ENCODE measurements around the gene SRGAP1.

SRGAP1 gene

DNA sequence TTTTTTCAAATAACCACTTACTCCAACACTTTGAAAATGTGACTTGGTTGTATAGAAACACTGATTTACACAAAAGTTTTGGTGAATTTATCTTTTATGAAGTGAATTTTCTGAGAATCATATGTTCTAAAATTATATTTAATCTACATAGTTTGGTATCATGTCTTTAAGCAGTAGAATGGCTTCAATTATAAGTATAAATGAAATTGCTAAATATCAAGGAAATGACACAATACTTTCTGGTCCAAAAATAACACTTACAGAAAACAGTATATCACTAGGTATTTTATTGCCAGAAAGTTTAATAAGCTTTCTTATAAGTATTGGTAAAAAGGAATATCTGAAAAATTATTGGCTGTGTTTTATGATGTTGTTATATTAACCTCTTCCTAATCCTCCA is 90.9 kb downstream of the SRGAP1 start:
- Histone ChIP-seq H3K9me2 (ENCODE audit: low read depth, low read length) (no peaks in the 10 kb centered on the region), H4K20me1 (ENCODE audit: insufficient read depth, low read length) (no peaks in the 10 kb centered on the region), H3K9ac (ENCODE audit: low read length) (no peak overlapping the region), H3K27me3 (ENCODE audit: insufficient read depth, low read length) (no peaks in the 10 kb centered on the region), H3K36me3 (ENCODE audit: insufficient read depth, low read length) (no peaks in the 10 kb centered on the region), H3F3A (ENCODE audit: insufficient read depth, low read length) (no peaks in the 10 kb centered on the region), H2AFZ (ENCODE audit: low read length) (no peak overlapping the region), H3K9me3 (ENCODE audit: low read length) (no peaks in the 10 kb centered on the region), H3K27ac (ENCODE audit: low read depth, low read length, poor library complexity, severe bottlenecking) (no peak overlapping the region), H3K79me2 (ENCODE audit: insufficient read depth, low read length) (no peaks in the 10 kb centered on the region), H3K4me1 (ENCODE audit: insufficient read depth, low read length, severe bottlenecking) (no peaks in the 10 kb centered on the region), H3K4me2 (ENCODE audit: low read length) (no peak overlapping the region), H3K4me3 (ENCODE audit: low read depth, low read length, poor library complexity, severe bottlenecking) (no peak overlapping the region)
- TF ChIP-seq, protein P1, sequence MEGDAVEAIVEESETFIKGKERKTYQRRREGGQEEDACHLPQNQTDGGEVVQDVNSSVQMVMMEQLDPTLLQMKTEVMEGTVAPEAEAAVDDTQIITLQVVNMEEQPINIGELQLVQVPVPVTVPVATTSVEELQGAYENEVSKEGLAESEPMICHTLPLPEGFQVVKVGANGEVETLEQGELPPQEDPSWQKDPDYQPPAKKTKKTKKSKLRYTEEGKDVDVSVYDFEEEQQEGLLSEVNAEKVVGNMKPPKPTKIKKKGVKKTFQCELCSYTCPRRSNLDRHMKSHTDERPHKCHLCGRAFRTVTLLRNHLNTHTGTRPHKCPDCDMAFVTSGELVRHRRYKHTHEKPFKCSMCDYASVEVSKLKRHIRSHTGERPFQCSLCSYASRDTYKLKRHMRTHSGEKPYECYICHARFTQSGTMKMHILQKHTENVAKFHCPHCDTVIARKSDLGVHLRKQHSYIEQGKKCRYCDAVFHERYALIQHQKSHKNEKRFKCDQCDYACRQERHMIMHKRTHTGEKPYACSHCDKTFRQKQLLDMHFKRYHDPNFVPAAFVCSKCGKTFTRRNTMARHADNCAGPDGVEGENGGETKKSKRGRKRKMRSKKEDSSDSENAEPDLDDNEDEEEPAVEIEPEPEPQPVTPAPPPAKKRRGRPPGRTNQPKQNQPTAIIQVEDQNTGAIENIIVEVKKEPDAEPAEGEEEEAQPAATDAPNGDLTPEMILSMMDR (IDR thresholded peaks at IDR 0.05; ENCODE audit: low read length), result no peak
- TF ChIP-seq EZH2 (IDR thresholded peaks at IDR 0.05; ENCODE audit: borderline replicate concordance, low read length), result no peak

DNA sequence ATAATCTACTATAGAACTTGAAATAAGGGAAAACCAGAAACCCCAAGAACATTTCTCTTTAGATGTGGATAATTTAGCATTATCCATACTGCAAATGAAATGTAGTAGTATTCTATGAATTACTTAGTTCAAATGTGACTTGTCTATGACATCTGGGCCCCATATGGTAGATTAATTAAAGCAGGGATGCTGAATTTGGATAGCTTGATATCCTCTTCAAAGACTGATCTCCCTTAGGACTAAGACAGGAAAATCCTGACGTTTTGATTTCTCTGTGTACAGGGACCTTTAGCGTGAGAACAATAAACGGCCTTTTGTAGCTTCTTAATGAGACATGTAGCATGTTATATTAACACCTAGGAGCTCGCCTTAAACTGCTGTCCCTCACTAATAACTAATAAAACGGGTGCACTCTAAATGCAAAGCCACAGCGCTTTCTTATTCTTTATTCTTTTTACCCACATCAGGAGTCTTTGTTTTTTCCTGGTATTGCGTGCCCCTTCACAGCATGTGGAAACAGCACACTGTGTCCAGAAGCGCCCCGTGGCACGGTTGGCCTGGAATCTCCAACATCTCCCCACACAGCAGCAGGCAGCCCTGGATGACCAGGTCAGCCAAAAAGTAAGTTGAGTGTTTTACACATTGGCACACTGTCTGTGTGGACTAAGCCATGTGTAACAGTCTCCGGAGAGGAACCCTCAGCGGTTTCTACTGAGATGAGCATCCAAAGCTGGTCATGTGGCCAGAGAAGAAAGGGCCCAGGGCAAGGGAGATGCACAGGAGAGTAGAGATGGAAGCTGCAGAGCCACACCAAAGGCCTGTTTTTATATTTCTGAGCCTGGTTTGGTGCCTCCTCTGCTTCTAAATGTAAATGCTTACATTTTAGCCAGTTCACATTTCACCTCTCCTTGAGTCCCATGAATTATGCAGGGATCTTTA is 93.1 kb downstream of the SRGAP1 start:
- Histone ChIP-seq H3K36me3 (ENCODE audit: insufficient read depth, low read length) (no peaks in the 10 kb centered on the region), H3K27me3 (ENCODE audit: insufficient read depth, low read length) (no peaks in the 10 kb centered on the region), H3K4me3 (ENCODE audit: low read depth, low read length, poor library complexity, severe bottlenecking) (no peak overlapping the region), H3K9ac (ENCODE audit: low read length) (no peak overlapping the region), H4K20me1 (ENCODE audit: insufficient read depth, low read length) (no peaks in the 10 kb centered on the region), H3K79me2 (ENCODE audit: insufficient read depth, low read length) (no peaks in the 10 kb centered on the region), H3K9me3 (ENCODE audit: low read length) (no peaks in the 10 kb centered on the region), H3F3A (ENCODE audit: insufficient read depth, low read length) (no peaks in the 10 kb centered on the region), H3K4me1 (ENCODE audit: insufficient read depth, low read length, severe bottlenecking) (no peaks in the 10 kb centered on the region), H3K27ac (ENCODE audit: low read depth, low read length, poor library complexity, severe bottlenecking) (no peak overlapping the region), H2AFZ (ENCODE audit: low read length) (no peak overlapping the region), H3K4me2 (ENCODE audit: low read length) (no peak overlapping the region), H3K9me2 (ENCODE audit: low read depth, low read length) (no peaks in the 10 kb centered on the region)
- TF ChIP-seq, protein P1 (IDR thresholded peaks at IDR 0.05; ENCODE audit: low read length), result no peak
- TF ChIP-seq EZH2 (IDR thresholded peaks at IDR 0.05; ENCODE audit: borderline replicate concordance, low read length), result no peak

DNA sequence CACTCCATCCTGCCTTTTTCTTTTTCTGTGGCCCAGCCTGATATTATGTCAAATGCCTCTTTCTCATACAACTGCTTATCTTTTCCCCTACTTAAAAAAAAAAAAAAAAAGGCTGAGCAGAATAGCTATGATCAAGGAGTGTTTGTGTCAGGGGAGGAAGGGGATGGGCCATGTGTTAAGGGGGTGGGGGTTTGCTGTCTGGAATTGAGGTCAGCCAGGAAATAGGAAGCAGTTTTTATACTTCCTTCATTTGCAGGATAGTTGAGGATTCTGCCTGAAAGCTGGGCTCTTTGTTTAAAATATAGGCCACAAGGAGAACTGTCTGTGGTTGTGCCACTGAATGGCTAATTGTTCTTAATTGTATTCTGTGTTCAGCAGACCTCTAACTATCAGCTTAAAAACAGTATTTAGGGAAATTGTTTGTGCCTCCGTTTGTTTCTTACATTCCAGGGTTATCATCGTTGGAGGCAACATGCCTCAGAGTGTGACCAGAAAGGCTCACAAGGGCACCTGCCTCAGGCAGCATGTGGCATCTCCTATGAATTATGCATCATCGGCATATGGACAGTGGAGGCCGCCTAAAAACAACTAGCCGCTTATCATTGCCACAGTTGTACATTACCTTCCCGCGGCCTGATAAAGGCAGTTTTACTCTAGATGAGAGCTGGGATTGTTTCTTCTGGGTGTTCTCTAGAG is 96.0 kb downstream of the SRGAP1 start:
- H3F3A ChIP-seq (ENCODE audit: insufficient read depth, low read length), result no peaks in the 10 kb centered on the region
- no peaks in the 10 kb centered on the region for H4K20me1 ChIP-seq (ENCODE audit: insufficient read depth, low read length)
- no peak for TF ChIP-seq EZH2 (IDR thresholded peaks at IDR 0.05; ENCODE audit: borderline replicate concordance, low read length)
- TF ChIP-seq, protein P1 (IDR thresholded peaks at IDR 0.05; ENCODE audit: low read length), result no peak
- no peak overlapping the region for H2AFZ ChIP-seq (ENCODE audit: low read length)
- H3K4me3 ChIP-seq (ENCODE audit: low read depth, low read length, poor library complexity, severe bottlenecking), result no peak overlapping the region
- no peaks in the 10 kb centered on the region for H3K79me2 ChIP-seq (ENCODE audit: insufficient read depth, low read length)
- no peaks in the 10 kb centered on the region for H3K27me3 ChIP-seq (ENCODE audit: insufficient read depth, low read length)
- H3K4me2 ChIP-seq (ENCODE audit: low read length), result no peak overlapping the region
- H3K36me3 ChIP-seq (ENCODE audit: insufficient read depth, low read length), result no peaks in the 10 kb centered on the region
- H3K9ac ChIP-seq (ENCODE audit: low read length), result no peak overlapping the region
- no peaks in the 10 kb centered on the region for H3K4me1 ChIP-seq (ENCODE audit: insufficient read depth, low read length, severe bottlenecking)
- no peaks in the 10 kb centered on the region for H3K9me3 ChIP-seq (ENCODE audit: low read length)
- H3K27ac ChIP-seq (ENCODE audit: low read depth, low read length, poor library complexity, severe bottlenecking), result no peak overlapping the region
- no peaks in the 10 kb centered on the region for H3K9me2 ChIP-seq (ENCODE audit: low read depth, low read length)

Measured in OCI-LY1 (cell line).